ENCODE measurements around the gene NUAK1.
A peak's percentile ranks its signal among the peaks of the same experiment; 100 is the strongest.
"Not testable (repeated sequence)": the region's sequence is repeated elsewhere in the genome, so short reads cannot be mapped to it uniquely, and the experiment has no call there.

Gene NUAK1

DNA sequence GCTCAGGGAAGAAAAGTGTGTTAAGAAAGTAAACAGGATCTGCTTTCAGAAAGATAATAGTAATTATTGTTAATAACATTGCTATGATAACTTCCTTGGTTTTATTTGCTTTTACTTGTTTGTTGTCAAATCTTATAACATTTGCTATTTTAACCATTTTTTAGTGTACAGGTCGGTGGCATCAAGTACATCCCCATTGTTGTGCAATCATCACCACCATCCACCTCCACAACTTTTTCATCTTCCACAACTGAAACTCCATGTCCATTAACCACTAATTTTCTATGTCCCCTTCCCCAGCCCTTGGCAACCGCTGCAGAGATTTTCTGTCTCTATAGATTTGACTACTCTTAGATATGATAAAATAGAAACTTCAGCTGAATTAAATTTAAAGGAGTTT is 22.7 kb upstream of the NUAK1 start:
- Mint-ChIP-seq H3K4me3 (no peak overlapping the region), H3K27ac (no peak overlapping the region), H3K4me1 (no peaks in the 10 kb centered on the region), H3K9me3 (no peaks in the 10 kb centered on the region), H3K36me3 (no peaks in the 10 kb centered on the region), H3K27me3 (peaks cover 12% of the 10 kb centered on the region)
- no peak for ATAC-seq (ENCODE audit: low read depth)
- DNase-seq (ENCODE audit: low spot score in 2 of 2), result no peak

DNA sequence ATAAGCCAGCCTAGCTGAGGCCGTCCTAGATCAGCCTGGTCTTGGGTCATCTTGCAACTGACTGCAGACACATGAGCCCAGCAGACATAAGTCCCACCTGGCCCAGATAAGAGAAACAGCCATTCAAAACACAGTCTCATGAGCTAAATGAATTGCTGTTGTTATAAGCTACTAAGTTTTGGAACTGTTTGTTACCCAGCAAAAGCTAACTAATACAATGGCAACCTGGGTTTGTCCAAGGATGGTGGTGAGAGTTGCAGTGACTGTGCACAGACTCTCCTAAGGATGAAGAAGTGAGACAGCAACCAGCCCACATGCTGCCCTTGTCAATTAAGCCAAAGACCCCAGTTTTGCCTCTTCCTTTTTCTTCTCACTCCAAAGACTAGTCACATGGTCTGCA is 22.2 kb upstream of the NUAK1 start:
- Mint-ChIP-seq H3K9me3 (no peaks in the 10 kb centered on the region), H3K4me1 (no peaks in the 10 kb centered on the region), H3K4me3 (no peak overlapping the region), H3K27me3 (peaks cover 15% of the 10 kb centered on the region), H3K27ac (no peak overlapping the region), H3K36me3 (no peaks in the 10 kb centered on the region)
- ATAC-seq (ENCODE audit: low read depth) (no peak), DNase-seq (ENCODE audit: low spot score in 2 of 2) (no peak)

DNA sequence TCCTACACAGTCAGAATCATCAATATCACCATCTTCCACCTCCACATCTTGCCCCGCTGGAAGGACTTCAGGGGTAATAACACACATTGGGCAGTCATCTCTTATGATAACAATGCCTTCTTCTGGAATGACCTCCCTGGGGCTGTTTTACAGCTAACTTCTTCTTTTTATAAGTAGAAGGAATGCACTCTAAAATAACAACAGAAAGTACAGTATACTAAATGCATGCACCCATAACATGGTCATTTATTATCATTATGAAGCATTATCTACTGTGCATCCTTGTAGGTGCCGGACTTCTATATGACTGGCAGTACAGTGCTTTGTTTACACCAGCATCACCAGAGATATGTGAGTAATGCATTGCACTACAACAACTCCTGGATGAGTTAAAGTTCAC is 19.0 kb upstream of the NUAK1 start:
- ATAC-seq (ENCODE audit: low read depth), result no peak

DNA sequence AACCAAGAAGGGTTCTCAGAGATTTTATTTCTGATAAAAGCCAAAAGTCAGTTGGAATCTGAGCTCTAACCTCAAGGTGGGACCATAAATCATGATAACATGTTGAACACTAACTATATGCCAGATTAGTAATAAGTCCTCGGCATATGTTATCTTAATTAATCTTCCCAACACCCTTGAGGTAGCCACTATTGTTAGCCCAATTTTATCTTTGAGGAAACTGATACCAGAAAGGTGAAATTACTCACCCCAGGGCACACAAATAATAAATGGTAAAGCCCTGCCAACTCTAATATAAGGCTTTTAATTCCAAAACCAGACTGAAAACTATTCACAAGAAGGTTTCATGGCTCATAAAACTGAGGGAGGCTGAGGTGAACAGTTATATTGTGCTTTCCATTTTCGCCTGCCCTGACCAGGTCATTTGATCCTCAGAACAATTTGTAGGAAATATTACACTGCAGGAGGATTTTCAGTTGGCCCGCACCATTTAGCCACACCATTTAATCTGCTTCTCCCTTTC is 16.1 kb upstream of the NUAK1 start:
- no peak overlapping the region for H3K4me3 Mint-ChIP-seq
- no peaks in the 10 kb centered on the region for H3K9me3 Mint-ChIP-seq
- no peak for ATAC-seq (ENCODE audit: low read depth)
- H3K27me3 Mint-ChIP-seq, result peaks cover 8% of the 10 kb centered on the region
- no peaks in the 10 kb centered on the region for H3K4me1 Mint-ChIP-seq
- no peaks in the 10 kb centered on the region for H3K36me3 Mint-ChIP-seq
- DNase-seq (ENCODE audit: low spot score in 2 of 2), result no peak
- H3K27ac Mint-ChIP-seq, result no peak overlapping the region

More for the DNA sequence above, 19.0 kb upstream of the NUAK1 start:
- H3K36me3 Mint-ChIP-seq, result no peaks in the 10 kb centered on the region
- no peaks in the 10 kb centered on the region for H3K9me3 Mint-ChIP-seq
- H3K27me3 Mint-ChIP-seq, result peaks cover 11% of the 10 kb centered on the region
- no peak for DNase-seq (ENCODE audit: low spot score in 2 of 2)
- H3K27ac Mint-ChIP-seq, result no peak overlapping the region
- no peak overlapping the region for H3K4me3 Mint-ChIP-seq
- no peaks in the 10 kb centered on the region for H3K4me1 Mint-ChIP-seq

DNA sequence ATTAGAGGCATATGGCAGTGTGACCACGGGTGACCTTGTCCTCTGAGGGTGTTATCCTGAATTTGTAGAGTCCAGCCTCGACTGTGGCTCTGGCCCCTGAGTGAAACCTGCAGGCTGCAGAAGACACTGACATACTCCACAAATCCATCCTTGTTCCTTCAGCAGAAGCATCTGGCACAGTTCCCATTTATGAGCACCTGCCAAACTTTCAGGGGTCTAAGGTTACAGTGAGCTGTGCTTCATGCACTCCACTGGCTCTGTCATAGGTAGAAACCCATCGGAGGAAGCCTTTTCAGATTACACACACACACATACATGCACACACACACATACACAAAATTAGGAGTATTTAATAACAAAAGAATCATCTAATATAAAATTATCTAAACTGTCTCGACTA is 13.6 kb upstream of the NUAK1 start:
- Mint-ChIP-seq H3K27me3 (peaks cover 9% of the 10 kb centered on the region), H3K4me3 (no peak overlapping the region), H3K36me3 (no peaks in the 10 kb centered on the region), H3K9me3 (no peaks in the 10 kb centered on the region), H3K27ac (no peak overlapping the region), H3K4me1 (peaks cover 4% of the 10 kb centered on the region)
- ATAC-seq (ENCODE audit: low read depth), result no peak
- no peak for DNase-seq (ENCODE audit: low spot score in 2 of 2)

DNA sequence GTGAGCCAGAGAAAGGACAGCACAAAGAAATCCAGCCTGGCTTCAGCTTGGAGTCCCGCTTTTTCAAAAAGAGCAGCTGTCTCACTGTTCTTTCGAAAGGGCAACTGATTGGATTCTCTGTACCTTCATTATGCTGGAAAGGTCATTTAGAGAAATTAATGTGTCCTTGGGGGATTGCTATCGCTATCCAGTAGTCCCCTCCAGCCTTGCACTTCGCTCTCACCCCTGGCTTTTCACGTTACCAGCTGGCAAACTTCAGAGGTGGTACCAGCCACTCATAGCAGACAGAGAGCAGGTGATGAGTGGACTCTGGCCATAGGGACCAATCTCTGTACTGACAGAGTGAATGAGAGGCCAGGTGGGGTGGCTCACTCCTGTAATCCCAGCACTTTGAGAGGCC is 11.8 kb upstream of the NUAK1 start:
- H3K4me1 Mint-ChIP-seq, result peaks cover 4% of the 10 kb centered on the region
- no peaks in the 10 kb centered on the region for H3K36me3 Mint-ChIP-seq
- ATAC-seq (ENCODE audit: low read depth) (no peak), DNase-seq (ENCODE audit: low spot score in 2 of 2) (no peak)
- no peak overlapping the region for H3K27ac Mint-ChIP-seq
- H3K27me3 Mint-ChIP-seq, result peaks cover 9% of the 10 kb centered on the region
- H3K4me3 Mint-ChIP-seq, result no peak overlapping the region
- no peaks in the 10 kb centered on the region for H3K9me3 Mint-ChIP-seq

DNA sequence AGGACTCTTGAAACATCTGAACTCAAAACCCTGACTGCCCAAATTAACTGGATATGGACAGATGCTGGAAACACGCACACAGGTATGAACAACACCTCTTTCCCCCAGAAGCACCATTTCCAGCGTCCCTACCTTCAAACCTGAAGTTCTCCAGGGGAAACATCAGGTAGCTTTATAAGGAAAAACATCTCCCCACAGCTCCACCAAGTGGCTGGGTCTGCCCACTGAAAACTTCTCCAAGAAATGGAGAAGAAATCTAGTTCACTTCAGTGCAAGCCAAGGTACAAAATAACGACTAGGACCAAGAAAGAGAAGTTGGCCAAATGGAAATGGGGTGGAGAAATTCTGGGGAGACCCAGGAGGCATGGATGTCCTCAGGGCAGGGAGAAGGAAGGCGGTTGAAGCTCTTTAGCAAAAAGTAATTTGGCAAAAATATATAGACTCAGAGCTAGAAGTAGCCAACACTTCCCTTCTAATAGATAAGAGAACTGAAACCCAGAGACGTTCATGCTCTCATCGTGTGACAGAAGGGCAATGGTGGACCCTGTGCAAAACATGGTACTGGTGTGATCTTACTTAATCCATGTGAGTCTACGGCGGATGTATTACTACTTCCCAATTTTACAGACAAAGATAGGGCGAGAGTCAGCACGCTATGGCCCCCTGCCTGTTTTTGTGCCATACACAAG is 10.5 kb upstream of the NUAK1 start:
- Mint-ChIP-seq H3K4me3 (no peak overlapping the region), H3K9me3 (no peaks in the 10 kb centered on the region), H3K27me3 (peaks cover 13% of the 10 kb centered on the region), H3K4me1 (peaks cover 4% of the 10 kb centered on the region), H3K36me3 (no peaks in the 10 kb centered on the region), H3K27ac (no peak overlapping the region)
- DNase-seq (ENCODE audit: low spot score in 2 of 2) (no peak), ATAC-seq (ENCODE audit: low read depth) (peak; percentile 56)

DNA sequence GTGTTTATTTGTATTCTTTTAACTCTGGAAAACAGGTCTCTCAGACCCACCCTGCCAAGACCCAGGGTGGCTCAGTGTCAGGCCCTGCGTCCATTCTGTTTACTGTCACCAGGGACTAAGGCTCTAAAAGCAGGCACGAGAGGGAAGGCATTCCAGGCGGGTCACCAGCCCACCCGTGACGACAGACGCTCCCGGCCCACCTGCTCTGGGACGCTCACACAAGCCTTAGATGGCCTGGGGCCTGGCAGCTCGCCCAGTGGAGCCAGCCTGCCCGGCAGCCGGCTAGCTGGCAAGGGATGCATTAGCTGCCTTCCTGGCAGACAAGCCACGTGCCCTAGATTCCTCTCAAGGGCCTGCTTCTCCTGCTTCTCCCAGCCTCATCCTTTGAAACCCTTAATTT is 9.2 kb upstream of the NUAK1 start:
- H3K27me3 Mint-ChIP-seq, result peaks cover 11% of the 10 kb centered on the region
- peaks cover 4% of the 10 kb centered on the region for H3K4me1 Mint-ChIP-seq

DNA sequence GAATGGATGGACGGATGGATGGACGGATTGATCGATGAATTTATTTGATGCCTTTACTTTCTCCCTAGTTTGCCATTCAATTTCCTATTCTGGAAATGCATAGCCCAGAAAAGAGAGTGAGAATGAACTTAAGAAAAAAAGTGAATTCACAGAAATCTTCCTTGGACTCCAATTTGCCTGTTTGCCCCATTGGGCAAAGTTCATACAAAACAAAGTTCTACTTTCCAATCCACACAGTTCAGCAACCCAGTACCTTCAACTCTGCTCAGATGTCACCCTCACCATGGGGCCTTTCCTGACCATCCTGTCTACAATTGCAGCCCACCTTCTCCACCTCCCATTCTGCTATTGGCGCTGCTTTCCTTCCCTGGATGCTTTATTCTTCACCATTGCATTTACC is 8.2 kb upstream of the NUAK1 start:
- Mint-ChIP-seq H3K4me3 (no peak overlapping the region), H3K27ac (no peak overlapping the region), H3K4me1 (peaks cover 4% of the 10 kb centered on the region), H3K27me3 (peaks cover 14% of the 10 kb centered on the region), H3K9me3 (no peaks in the 10 kb centered on the region), H3K36me3 (no peaks in the 10 kb centered on the region)
- no peak for DNase-seq (ENCODE audit: low spot score in 2 of 2)
- no peak for ATAC-seq (ENCODE audit: low read depth)

More for the DNA sequence above, 9.2 kb upstream of the NUAK1 start:
- ATAC-seq (ENCODE audit: low read depth), result no peak
- Mint-ChIP-seq H3K9me3 (no peaks in the 10 kb centered on the region), H3K36me3 (no peaks in the 10 kb centered on the region), H3K4me3 (no peak overlapping the region), H3K27ac (no peak overlapping the region)
- DNase-seq (ENCODE audit: low spot score in 2 of 2), result no peak

DNA sequence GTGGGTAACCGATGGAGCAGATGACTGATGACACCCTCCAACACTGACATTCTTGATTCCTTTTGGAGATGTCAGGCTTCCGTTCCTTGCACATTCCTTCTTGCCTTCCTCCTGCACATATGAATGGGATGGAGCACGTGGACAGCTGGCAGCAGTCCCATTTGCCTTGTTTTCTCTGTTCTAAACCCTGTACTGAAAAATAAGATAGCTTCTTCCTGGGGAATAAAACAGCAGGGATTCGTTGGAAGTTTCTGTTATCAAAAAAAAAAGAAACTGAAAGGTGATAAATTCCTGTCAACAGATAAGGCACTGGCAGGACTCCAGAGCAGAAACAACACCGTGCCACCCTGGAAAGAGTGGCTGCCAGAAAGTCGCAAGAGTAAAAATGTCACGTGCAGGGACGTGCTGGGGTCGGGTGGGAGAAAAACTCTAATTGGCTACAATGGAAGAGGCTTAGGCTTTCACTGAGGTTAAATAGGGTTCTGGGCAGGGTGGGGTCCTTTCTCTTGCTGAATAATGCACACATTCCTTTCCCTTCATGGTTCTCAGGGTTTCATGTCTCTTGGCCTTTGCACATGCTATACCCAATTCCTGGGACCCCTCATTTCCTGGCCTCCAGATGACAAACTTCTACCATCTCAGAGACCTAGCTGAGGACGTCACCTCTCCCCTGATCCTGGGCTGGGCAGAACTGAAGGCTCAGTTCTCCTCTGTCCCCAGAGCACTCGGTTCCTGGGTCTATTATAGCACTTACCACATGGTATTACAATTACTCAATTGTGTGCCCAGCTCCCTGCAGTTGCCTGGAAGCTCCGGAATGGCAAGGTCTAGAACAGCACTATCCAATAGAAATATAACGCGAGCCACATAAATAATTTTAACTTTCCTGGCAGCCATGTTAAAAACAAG is 7.0 kb upstream of the NUAK1 start:
- no peak for ATAC-seq (ENCODE audit: low read depth)
- no peak overlapping the region for H3K4me3 Mint-ChIP-seq
- no peak overlapping the region for H3K27ac Mint-ChIP-seq
- no peaks in the 10 kb centered on the region for H3K9me3 Mint-ChIP-seq
- DNase-seq (ENCODE audit: low spot score in 2 of 2), result no peak
- peaks cover 21% of the 10 kb centered on the region for H3K27me3 Mint-ChIP-seq
- H3K36me3 Mint-ChIP-seq, result no peaks in the 10 kb centered on the region
- H3K4me1 Mint-ChIP-seq, result peaks cover 4% of the 10 kb centered on the region

DNA sequence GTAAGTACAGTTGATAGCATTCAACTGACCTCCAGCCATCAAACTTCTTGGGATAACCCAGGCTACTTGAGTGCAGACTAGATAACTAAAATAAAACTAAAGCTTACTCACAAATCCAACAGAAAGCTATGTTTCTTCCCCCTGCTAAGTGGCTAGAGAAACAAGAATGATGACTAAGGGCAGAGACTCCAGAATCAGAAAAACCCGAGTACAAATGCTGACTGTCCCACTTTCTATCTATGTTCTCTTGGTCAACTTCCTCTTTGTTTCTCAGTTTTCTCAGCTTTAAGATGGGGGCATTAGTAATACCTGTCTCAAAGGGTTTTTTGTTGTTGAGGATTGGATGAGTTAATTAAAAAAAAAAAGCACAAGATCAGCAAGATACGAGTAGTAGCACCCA is 6.1 kb upstream of the NUAK1 start:
- Mint-ChIP-seq H3K27ac (no peak overlapping the region), H3K4me1 (peaks cover 4% of the 10 kb centered on the region), H3K27me3 (peaks cover 28% of the 10 kb centered on the region), H3K9me3 (no peaks in the 10 kb centered on the region), H3K36me3 (no peaks in the 10 kb centered on the region), H3K4me3 (no peak overlapping the region)
- ATAC-seq (ENCODE audit: low read depth), result no peak
- no peak for DNase-seq (ENCODE audit: low spot score in 2 of 2)

DNA sequence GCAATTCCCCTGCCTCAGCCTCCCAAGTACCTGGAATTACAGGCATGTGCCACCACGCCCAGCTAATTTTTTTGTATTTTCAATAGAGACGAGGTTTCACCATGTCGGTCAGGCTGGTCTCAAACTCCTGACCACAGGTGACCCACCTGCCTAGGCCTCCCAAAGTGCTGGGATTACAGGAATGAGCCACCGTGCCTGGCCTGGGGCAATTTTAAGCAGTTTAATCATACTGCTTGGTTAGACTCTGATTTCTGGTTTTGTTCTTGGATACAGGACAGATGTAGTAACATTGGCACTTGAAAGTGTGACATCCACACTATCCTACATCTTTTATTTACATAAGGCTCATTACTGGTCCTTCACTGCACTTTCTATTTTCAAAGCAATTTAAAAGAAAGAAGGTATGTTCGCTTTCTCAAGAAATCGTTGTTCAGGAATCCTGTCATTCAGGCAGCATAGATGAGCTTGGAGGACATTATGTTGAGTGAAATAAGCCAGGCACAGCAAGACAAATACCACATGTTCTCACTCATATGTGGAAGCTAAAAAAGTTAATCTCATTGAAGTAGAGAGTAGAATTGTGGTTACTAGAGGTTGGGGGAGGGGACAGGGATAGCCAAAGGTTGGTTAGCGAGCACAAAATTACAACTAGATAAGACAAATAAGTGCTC is 4.0 kb upstream of the NUAK1 start:
- DNase-seq (ENCODE audit: low spot score in 2 of 2) (no peak), ATAC-seq (ENCODE audit: low read depth) (no peak)
- no peaks in the 10 kb centered on the region for H3K36me3 Mint-ChIP-seq
- H3K27ac Mint-ChIP-seq, result no peak overlapping the region
- H3K9me3 Mint-ChIP-seq, result no peaks in the 10 kb centered on the region
- no peak overlapping the region for H3K4me3 Mint-ChIP-seq
- H3K4me1 Mint-ChIP-seq, result peaks cover 2% of the 10 kb centered on the region
- H3K27me3 Mint-ChIP-seq, result peaks cover 28% of the 10 kb centered on the region

DNA sequence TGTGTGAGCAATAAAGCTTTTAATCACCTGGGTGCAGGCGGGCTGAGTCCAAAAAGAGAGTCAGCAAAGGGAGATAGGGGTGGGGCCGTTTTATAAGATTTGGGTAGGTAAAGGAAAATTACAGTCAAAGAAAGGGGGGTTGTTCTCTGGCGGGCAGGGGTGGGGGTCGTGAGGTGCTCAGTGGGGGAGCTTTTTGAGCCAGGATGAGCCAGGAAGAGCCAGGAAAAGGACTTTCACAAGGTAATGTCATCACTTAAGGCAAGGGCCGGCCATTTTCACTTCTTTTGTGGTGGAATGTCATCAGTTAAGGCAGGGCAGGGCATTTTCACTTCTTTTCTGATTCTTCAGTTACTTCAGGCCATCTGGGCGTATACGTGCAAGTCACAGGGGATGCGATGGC is 3.2 kb upstream of the NUAK1 start:
- H3K27me3 Mint-ChIP-seq, result peaks cover 29% of the 10 kb centered on the region
- ATAC-seq (ENCODE audit: low read depth); H3K9me3 Mint-ChIP-seq; H3K4me1 Mint-ChIP-seq; H3K4me3 Mint-ChIP-seq; H3K27ac Mint-ChIP-seq; H3K36me3 Mint-ChIP-seq; DNase-seq (ENCODE audit: low spot score in 2 of 2): not testable (repeated sequence)

DNA sequence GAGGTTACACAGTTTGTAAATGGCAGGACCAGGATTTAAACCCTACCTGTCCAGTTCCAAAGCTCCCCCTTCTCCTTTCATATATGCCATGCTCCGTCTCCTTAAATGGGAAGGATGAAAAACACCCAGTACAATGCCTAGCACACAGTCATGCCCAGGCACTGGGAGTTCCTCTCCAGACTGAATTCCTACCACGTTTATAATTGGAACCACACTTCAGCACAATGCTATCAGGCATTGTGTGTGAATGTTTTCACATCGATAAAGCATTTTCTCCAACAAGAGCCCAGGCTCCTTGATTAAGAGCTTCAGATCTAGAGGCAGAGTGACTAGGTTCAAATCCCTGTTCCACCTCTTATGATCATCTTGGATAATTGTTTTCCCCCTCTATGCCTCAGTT is 2.7 kb upstream of the NUAK1 start:
- Mint-ChIP-seq H3K27me3 (peaks cover 33% of the 10 kb centered on the region), H3K9me3 (no peaks in the 10 kb centered on the region), H3K4me1 (peaks cover 6% of the 10 kb centered on the region), H3K27ac (no peak overlapping the region), H3K4me3 (no peak overlapping the region), H3K36me3 (no peaks in the 10 kb centered on the region)
- DNase-seq (ENCODE audit: low spot score in 2 of 2) (no peak), ATAC-seq (ENCODE audit: low read depth) (no peak)

Data from memory B cell (primary cell).